Renal cortex interstitium (tissue), 11 donors: ENCODE data around the gene RAVER1. TPM values are rescaled to one million over a fixed set of nuclear protein-coding genes. Genes with fewer than 3 reads are reported as not detected.
"Not testable (repeated sequence)": the region's sequence is repeated elsewhere in the genome, so short reads cannot be mapped to it uniquely, and the experiment has no call there.

Experiments used
- DNase-seq, 11 donors: peaks; one replicate each; pipeline ENCODE4 v3.0.0-alpha.2; 2013; ENCODE audit warnings: low read depth in 9 of 11, low spot score in 4 of 11; ENCODE audit errors: extremely low read depth in 1 of 11
- polyA plus RNA-seq, 3 donors: library from polyadenylated mRNA; unstranded; fragments of 120-200 nt; gene quantifications; one replicate each; pipeline ENCODE4 v1.2.1, GENCODE V29; 2013; ENCODE audit not compliant: insufficient read length in 3 of 3

Gene RAVER1
- polyA plus RNA-seq, 3 donors = 21.0 to 38.9 (median 37.3) TPM

DNA sequence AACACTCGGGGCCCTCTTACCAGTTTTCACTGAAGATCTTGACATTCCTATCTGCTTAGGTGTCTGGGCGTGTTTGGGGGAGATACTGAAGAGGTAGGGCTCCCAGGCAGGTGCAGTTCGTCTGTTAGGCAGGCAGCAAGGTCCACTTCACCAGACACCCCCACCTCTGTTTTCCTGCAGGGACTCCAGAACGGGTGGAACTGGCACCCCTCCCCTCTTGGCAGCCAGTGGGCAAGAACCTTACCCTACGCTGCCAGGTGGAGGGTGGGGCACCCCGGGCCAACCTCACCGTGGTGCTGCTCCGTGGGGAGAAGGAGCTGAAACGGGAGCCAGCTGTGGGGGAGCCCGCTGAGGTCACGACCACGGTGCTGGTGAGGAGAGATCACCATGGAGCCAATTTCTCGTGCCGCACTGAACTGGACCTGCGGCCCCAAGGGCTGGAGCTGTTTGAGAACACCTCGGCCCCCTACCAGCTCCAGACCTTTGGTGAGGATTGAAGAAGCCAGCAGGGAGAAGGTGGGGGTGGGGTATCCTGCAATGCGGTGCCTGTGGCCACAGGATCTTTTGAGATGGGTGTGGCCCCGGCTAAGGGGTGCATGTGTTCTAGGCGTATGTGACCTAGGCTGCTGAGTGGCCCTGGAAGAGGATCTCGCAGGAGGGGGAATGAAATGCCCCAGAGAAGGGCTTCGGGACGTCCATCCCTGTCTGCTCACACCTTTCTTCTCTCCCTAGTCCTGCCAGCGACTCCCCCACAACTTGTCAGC is 49.8 kb downstream of the RAVER1 start:
- DNase-seq = no peak

GRCh38 chr19:10282043-10282442 is 51.3 kb downstream of the RAVER1 start:
- not testable (repeated sequence) for DNase-seq

- no peak for DNase-seq
Observed at GRCh38 chr19:10279737-10280442, 53.4 kb downstream of the RAVER1 start.

DNA sequence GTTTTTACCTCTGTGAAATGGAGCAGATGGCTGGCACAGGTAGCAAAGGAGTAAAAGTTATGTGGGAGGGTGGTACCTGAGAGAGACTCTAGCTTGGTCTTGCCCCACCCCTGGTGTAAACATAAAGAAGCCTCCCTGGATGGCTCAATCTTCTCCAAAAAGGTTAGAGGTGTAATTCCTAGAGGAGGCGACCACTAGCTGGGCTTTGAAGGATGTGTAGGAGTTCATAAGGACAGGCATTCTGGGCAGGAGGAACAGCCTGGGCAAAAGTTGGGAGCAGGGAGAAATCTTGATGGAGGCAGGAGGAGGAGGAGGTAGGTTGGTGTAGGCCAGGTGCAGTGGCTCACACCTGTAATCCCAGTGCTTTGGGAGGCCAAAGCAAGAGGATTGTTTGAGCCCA is 54.4 kb downstream of the RAVER1 start:
- no peak for DNase-seq

DNA sequence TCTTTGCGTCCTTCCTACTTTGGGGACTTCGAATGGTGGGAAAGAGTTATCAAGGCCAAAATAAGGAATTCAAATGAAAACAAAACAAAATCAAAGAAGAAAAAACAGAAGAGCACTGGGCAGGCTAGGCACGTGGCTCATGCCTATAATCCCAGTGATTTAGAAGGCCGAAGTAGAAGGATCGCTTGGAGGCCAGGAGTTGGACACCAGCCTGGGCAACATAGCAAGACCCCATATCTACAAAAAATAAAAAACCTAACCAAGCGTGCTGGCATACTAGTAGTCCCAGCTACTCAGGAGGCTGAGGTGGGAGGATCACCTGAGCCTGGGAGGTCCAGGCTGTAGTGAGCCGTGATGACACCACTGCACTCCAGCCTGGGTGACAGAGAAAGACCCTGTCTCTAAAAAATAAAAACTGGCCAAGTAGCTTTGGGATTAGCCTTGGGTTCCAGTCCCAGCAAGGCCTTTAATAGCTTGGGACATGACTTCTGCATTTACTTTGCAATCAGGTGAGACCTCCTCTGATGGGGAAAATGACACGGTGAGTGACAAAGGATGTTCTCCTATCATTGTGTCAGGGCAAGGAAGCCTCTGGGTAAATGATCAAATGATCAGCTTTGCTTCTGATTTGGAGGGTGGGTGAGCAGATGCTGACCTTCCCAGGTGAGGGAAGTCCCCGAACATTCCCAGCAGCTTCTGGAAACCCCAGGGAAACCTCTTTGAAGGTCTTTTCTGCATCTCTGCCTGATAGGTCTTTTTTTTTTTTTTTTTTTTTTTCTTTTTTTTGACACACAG is 55.3 kb downstream of the RAVER1 start:
- no peak for DNase-seq

DNA sequence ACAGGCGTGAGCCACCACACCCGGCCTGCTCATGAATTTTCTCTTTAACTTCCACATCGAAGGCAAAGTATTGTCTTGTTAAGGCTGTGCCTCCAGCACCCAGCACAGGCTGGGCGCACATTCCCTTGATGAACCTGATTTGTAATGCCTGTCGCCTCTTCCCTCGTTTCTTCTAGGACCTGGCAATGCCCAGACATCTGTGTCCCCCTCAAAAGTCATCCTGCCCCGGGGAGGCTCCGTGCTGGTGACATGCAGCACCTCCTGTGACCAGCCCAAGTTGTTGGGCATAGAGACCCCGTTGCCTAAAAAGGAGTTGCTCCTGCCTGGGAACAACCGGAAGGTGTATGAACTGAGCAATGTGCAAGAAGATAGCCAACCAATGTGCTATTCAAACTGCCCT is 58.7 kb downstream of the RAVER1 start:
- DNase-seq = no peak

DNA sequence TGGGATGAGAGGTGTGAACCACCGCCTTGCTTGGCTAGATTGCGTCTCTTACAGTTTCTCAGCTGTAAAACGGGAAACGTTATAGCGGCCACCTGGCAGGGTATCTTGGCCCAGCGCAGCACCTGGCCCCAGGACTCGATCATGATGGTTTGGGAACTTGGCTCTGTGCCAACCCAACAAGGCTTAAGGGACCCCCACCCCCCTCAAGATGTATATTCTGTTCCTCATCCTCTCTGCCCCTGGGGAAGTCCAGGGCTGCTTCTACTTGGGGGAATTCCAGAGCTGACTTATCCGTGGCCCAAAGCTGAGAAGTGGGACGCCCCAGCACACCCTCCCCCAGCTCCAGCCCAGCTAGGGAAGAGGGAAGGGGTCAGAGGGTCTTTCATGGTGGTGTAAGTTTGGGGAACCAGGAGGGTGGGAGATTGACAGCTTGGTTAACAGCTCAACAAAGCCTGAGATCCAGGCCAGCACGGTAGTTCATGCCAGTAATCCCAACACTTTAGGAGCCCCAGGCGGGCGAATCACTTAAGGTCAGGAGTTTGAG is 61.7 kb downstream of the RAVER1 start:
- DNase-seq = no peak

GRCh38 chr19:10270616-10271394 is 62.5 kb downstream of the RAVER1 start, which contains the start of gene ICAM1:
Gene ICAM1 (plus strand): TSS chr19:10271120. CDS start chr19:10271160, 40 bp downstream.
- DNase-seq = peak in 1 of 11 donors; percentile 37

GRCh38 chr19:10270180-10270615 is 63.1 kb downstream of the RAVER1 start:
- DNase-seq = no peak

GRCh38 chr19:10269333-10270179 is 63.8 kb downstream of the RAVER1 start:
- DNase-seq = peak in 3 of 11 donors; percentile 55 to 68 (median 67)

DNA sequence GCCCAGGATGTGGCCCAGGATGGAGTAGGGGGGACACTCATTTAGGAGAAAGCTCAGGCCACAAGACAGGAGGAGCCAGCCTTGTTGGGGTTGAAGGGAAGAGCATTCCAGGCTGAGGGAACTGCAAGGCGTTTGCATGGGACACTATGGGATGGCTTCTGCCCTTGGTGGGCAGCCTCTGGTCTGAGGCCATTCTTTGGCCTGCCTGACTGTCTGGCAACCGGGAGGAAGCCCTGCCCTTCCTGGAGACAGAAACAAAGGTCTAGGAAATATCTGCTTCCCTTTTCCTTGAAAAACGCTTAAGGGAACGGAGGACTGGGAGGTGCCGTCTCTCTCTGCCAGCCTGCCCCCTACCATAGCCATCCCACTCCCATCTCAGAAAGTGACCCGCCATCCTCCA is 65.3 kb downstream of the RAVER1 start:
- DNase-seq = no peak

GRCh38 chr19:10266706-10267105 is 66.6 kb downstream of the RAVER1 start:
- no peak for DNase-seq

Other genes with a start within 250 kb of the RAVER1 start
- 10 to 100 TPM; 24.1 to 31.0 (median 25.9) TPM for gene SHFL, start 247.2 kb downstream of the RAVER1 start, polyA plus RNA-seq
- gene ANGPTL6, start 230.9 kb downstream of the RAVER1 start, polyA plus RNA-seq = 1 to 10 TPM; 1.4 to 2.9 (median 2.9) TPM
- gene PPAN, start 227.2 kb downstream of the RAVER1 start, polyA plus RNA-seq = 10 to 100 TPM; 24.7 to 38.9 (median 34.5) TPM
- gene P2RY11, start 221.8 kb downstream of the RAVER1 start, polyA plus RNA-seq = 10 to 100 TPM; 11.1 to 16.8 (median 14.6) TPM
- 100 to 1,000 TPM; 194 to 214 (median 205) TPM for gene EIF3G, start 213.6 kb downstream of the RAVER1 start, polyA plus RNA-seq
- 100 to 1,000 TPM; 103 to 131 (median 113) TPM for gene DNMT1, start 138.6 kb downstream of the RAVER1 start, polyA plus RNA-seq
- gene S1PR2, start 102.2 kb downstream of the RAVER1 start, polyA plus RNA-seq = 10 to 100 TPM; 10.2 to 13.0 (median 12.2) TPM
- gene MRPL4, start 81.3 kb downstream of the RAVER1 start, polyA plus RNA-seq = 10 to 100 TPM; 32.0 to 51.4 (median 50.5) TPM
- gene ICAM1, start 62.4 kb downstream of the RAVER1 start, polyA plus RNA-seq = 1 to 10 TPM; 5.3 to 6.7 (median 6.7) TPM
- gene ICAM4, start 46.6 kb downstream of the RAVER1 start, polyA plus RNA-seq = under 1 TPM; 0.22 to 0.44 (median 0.24) TPM
- gene ICAM5, start 43.6 kb downstream of the RAVER1 start, polyA plus RNA-seq = under 1 TPM; 0.12 to 0.42 (median 0.24) TPM
- gene ZGLP1, start 23.7 kb downstream of the RAVER1 start, polyA plus RNA-seq = 1 to 10 TPM; 5.6 to 9.7 (median 6.3) TPM
- 10 to 100 TPM; 14.5 to 23.3 (median 20.6) TPM for gene FDX2, start 17.5 kb downstream of the RAVER1 start, polyA plus RNA-seq
- 10 to 100 TPM in 1 of 3 donors, 1 to 10 TPM in 2; 8.2 to 10.4 (median 10.0) TPM for gene ICAM3, start 6.1 kb upstream of the RAVER1 start, polyA plus RNA-seq
- gene TYK2, start 47.0 kb upstream of the RAVER1 start, polyA plus RNA-seq = 100 to 1,000 TPM; 101 to 151 (median 123) TPM
- 100 to 1,000 TPM; 132 to 185 (median 178) TPM for gene CDC37, start 70.0 kb upstream of the RAVER1 start, polyA plus RNA-seq
- 1 to 10 TPM; 1.9 to 5.1 (median 2.1) TPM for gene PDE4A, start 87.0 kb upstream of the RAVER1 start, polyA plus RNA-seq
- 10 to 100 TPM; 56.6 to 89.6 (median 75.2) TPM for gene KEAP1, start 169.8 kb upstream of the RAVER1 start, polyA plus RNA-seq
- 1 to 10 TPM in 2 of 3 donors, under 1 TPM in 1; 0.78 to 1.5 (median 1.2) TPM for gene S1PR5, start 183.9 kb upstream of the RAVER1 start, polyA plus RNA-seq
- gene ATG4D, start 210.4 kb upstream of the RAVER1 start, polyA plus RNA-seq = 10 to 100 TPM; 24.2 to 33.0 (median 30.4) TPM
- 10 to 100 TPM; 33.8 to 36.7 (median 34.4) TPM for gene KRI1, start 232.5 kb upstream of the RAVER1 start, polyA plus RNA-seq
- 10 to 100 TPM in 2 of 3 donors, 1 to 10 TPM in 1; 7.9 to 12.5 (median 10.7) TPM for gene CDKN2D, start 235.4 kb upstream of the RAVER1 start, polyA plus RNA-seq